ENCODE results near the gene SRRM4.
"Not testable (repeated sequence)": the region's sequence is repeated elsewhere in the genome, so short reads cannot be mapped to it uniquely, and the experiment has no call there.

The SRRM4 gene

GRCh38 chr12:118981285-118982211 lies at the start of gene SRRM4:
SRRM4 (plus strand) TSS chr12:118981541; CDS start chr12:118981883, 342 bp downstream.
- no peak for DNase-seq (ENCODE audit: low read depth in 1 of 2, low spot score in 1 of 2)

- DNase-seq (ENCODE audit: low read depth in 1 of 2, low spot score in 1 of 2), result no peak
Measured at GRCh38 chr12:118946256-118946655, 35.1 kb upstream of the SRRM4 start.

GRCh38 chr12:118958520-118958919 lies 22.8 kb upstream of the SRRM4 start:
- no peak for DNase-seq (ENCODE audit: low read depth in 1 of 2, low spot score in 1 of 2)

- DNase-seq (ENCODE audit: low read depth in 1 of 2, low spot score in 1 of 2), result no peak
Measured at GRCh38 chr12:118959348-118959747, 22.0 kb upstream of the SRRM4 start.

- DNase-seq (ENCODE audit: low read depth in 1 of 2, low spot score in 1 of 2), result no peak
Measured at GRCh38 chr12:118959985-118960560, 21.3 kb upstream of the SRRM4 start.

- no peak for DNase-seq (ENCODE audit: low read depth in 1 of 2, low spot score in 1 of 2)
Measured at GRCh38 chr12:118960865-118961264, 20.5 kb upstream of the SRRM4 start.

GRCh38 chr12:118964988-118965387 lies 16.4 kb upstream of the SRRM4 start:
- no peak for DNase-seq (ENCODE audit: low read depth in 1 of 2, low spot score in 1 of 2)

- DNase-seq (ENCODE audit: low read depth in 1 of 2, low spot score in 1 of 2), result no peak
Measured at GRCh38 chr12:118970856-118971255, 10.5 kb upstream of the SRRM4 start.

GRCh38 chr12:118972982-118973381 lies 8.4 kb upstream of the SRRM4 start:
- DNase-seq (ENCODE audit: low read depth in 1 of 2, low spot score in 1 of 2), result no peak

GRCh38 chr12:118979763-118980406 lies 1.5 kb upstream of the SRRM4 start:
- DNase-seq (ENCODE audit: low read depth in 1 of 2, low spot score in 1 of 2), result no peak

GRCh38 chr12:118980407-118981014 lies 830 bp upstream of the SRRM4 start:
- DNase-seq (ENCODE audit: low read depth in 1 of 2, low spot score in 1 of 2), result no peak

GRCh38 chr12:118982302-118982701 lies 961 bp downstream of the SRRM4 start:
- DNase-seq (ENCODE audit: low read depth in 1 of 2, low spot score in 1 of 2), result no peak

GRCh38 chr12:118982984-118983761 lies 1.8 kb downstream of the SRRM4 start:
- DNase-seq (ENCODE audit: low read depth in 1 of 2, low spot score in 1 of 2), result no peak

- DNase-seq (ENCODE audit: low read depth in 1 of 2, low spot score in 1 of 2), result no peak
Measured at GRCh38 chr12:118984161-118984943, 3.0 kb downstream of the SRRM4 start.

- DNase-seq (ENCODE audit: low read depth in 1 of 2, low spot score in 1 of 2), result no peak
Measured at GRCh38 chr12:118986050-118986449, 4.7 kb downstream of the SRRM4 start.

GRCh38 chr12:118999107-118999506 lies 17.8 kb downstream of the SRRM4 start:
- no peak for DNase-seq (ENCODE audit: low read depth in 1 of 2, low spot score in 1 of 2)

- no peak for DNase-seq (ENCODE audit: low read depth in 1 of 2, low spot score in 1 of 2)
Measured at GRCh38 chr12:119005085-119005484, 23.7 kb downstream of the SRRM4 start.

GRCh38 chr12:119005913-119006312 lies 24.6 kb downstream of the SRRM4 start:
- DNase-seq (ENCODE audit: low read depth in 1 of 2, low spot score in 1 of 2), result no peak

GRCh38 chr12:119006746-119007145 lies 25.4 kb downstream of the SRRM4 start:
- no peak for DNase-seq (ENCODE audit: low read depth in 1 of 2, low spot score in 1 of 2)

- DNase-seq (ENCODE audit: low read depth in 1 of 2, low spot score in 1 of 2), result not testable (repeated sequence)
Measured at GRCh38 chr12:119008273-119008672, 26.9 kb downstream of the SRRM4 start.
